ENCODE results near the gene DEGS2. TPM values are rescaled to one million over a fixed set of nuclear protein-coding genes. Genes with fewer than 3 reads are reported as not detected.
"Not testable (repeated sequence)": the region's sequence is repeated elsewhere in the genome, so short reads cannot be mapped to it uniquely, and the experiment has no call there.

The DEGS2 gene
- under 1 TPM; 0.09 to 0.55 (median 0.22) TPM for total RNA-seq
- long read RNA-seq, result 0 reads

- Histone ChIP-seq H3K27ac (no peak within 1 kb of the TSS), H3K4me3 (peak within 1 kb of the TSS; percentile 28 to 45 (median 30)), H3K27me3 (peaks cover 0 to 4% of the 10 kb centered on the region in 2 donors), H3K36me3 (no peaks in the 10 kb centered on the region), H3K9me3 (no peaks in the 10 kb centered on the region), H3K4me1 (peaks cover 0 to 17% (median 0%) of the 10 kb centered on the region in 4 donors)
- peak in 2 of 3 donors; percentile 57 to 60 for DNase-seq
- no CpG with 5 or more reads among the region's 94 CpGs for WGBS (ENCODE audit: insufficient coverage, low coverage, low lambda C conversion rate, missing lambda C conversion rate)
- TF ChIP-seq, protein P1, sequence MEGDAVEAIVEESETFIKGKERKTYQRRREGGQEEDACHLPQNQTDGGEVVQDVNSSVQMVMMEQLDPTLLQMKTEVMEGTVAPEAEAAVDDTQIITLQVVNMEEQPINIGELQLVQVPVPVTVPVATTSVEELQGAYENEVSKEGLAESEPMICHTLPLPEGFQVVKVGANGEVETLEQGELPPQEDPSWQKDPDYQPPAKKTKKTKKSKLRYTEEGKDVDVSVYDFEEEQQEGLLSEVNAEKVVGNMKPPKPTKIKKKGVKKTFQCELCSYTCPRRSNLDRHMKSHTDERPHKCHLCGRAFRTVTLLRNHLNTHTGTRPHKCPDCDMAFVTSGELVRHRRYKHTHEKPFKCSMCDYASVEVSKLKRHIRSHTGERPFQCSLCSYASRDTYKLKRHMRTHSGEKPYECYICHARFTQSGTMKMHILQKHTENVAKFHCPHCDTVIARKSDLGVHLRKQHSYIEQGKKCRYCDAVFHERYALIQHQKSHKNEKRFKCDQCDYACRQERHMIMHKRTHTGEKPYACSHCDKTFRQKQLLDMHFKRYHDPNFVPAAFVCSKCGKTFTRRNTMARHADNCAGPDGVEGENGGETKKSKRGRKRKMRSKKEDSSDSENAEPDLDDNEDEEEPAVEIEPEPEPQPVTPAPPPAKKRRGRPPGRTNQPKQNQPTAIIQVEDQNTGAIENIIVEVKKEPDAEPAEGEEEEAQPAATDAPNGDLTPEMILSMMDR (IDR thresholded peaks at IDR 0.05), result no peak
- TF ChIP-seq POLR2A (IDR thresholded peaks at IDR 0.05), result no peak
- peak; percentile 66 to 76 (median 72) for ATAC-seq
- intact Hi-C loops (cut with DNase I), result no loop called here
Measured at GRCh38 chr14:100159094-100159864, at the start of gene DEGS2. Gene DEGS2 (minus strand): TSS chr14:100159645. CDS start chr14:100159587, 58 bp downstream.

DNA sequence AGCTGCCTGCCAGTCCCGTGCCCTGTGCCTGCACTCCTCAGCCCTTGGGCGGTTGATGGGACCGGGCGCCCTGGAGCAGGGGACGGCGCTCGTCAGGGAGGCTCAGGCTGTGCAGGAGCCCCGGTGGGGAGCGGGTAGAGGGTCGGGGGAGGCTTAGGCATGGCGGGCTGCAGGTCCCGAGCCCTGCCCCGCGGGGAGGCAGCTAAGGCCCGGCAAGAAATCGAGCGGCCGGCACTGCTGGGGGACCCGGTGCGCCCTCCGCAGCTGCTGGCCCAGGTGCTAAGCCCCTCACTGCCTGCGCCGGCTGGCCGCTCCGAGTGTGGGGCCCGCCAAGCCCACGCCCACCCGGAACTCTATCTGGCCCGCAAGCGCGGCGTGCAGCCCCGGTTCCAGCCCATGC is 48.7 kb upstream of the DEGS2 start:
- H3K27me3 ChIP-seq; ATAC-seq; intact Hi-C loops (cut with DNase I); H3K27ac ChIP-seq; H3K9me3 ChIP-seq; H3K36me3 ChIP-seq; H3K4me3 ChIP-seq; DNase-seq: not testable (repeated sequence)
- WGBS (ENCODE audit: insufficient coverage, low coverage, low lambda C conversion rate, missing lambda C conversion rate), result no CpG with 5 or more reads among the region's 33 CpGs
- H3K4me1 ChIP-seq, result peaks cover 0 to 19% (median 6%) of the 10 kb centered on the region in 4 donors

- H3K9me3 ChIP-seq; H3K27ac ChIP-seq; intact Hi-C loops (cut with DNase I); H3K36me3 ChIP-seq; DNase-seq; ATAC-seq; H3K4me3 ChIP-seq; H3K27me3 ChIP-seq: not testable (repeated sequence)
- H3K4me1 ChIP-seq, result peaks cover 0 to 18% (median 6%) of the 10 kb centered on the region in 4 donors
- 83% methylated on average over 10 of the region's 10 CpGs for WGBS (ENCODE audit: insufficient coverage, low coverage, low lambda C conversion rate, missing lambda C conversion rate)
Measured at GRCh38 chr14:100207588-100207987, 48.1 kb upstream of the DEGS2 start.

GRCh38 chr14:100204835-100205167 is 45.4 kb upstream of the DEGS2 start:
- peak overlapping the region in 2 of 3 donors; percentile 53 to 88 for H3K27ac ChIP-seq
- DNase-seq; H3K4me3 ChIP-seq; H3K36me3 ChIP-seq; H3K27me3 ChIP-seq; H3K9me3 ChIP-seq; ATAC-seq; intact Hi-C loops (cut with DNase I): not testable (repeated sequence)
- WGBS (ENCODE audit: insufficient coverage, low coverage, low lambda C conversion rate, missing lambda C conversion rate), result 73% methylated on average over 7 of the region's 7 CpGs
- peaks cover 0 to 18% (median 6%) of the 10 kb centered on the region in 4 donors for H3K4me1 ChIP-seq

GRCh38 chr14:100203962-100204834 is 44.8 kb upstream of the DEGS2 start:
- H3K36me3 ChIP-seq, result no peaks in the 10 kb centered on the region
- peaks cover 0 to 18% (median 6%) of the 10 kb centered on the region in 4 donors for H3K4me1 ChIP-seq
- H3K27ac ChIP-seq, result peak overlapping the region in 2 of 3 donors; percentile 53 to 88
- ATAC-seq (peak; percentile 93 to 96 (median 94)), DNase-seq (peak in 1 of 3 donors; percentile 73)
- no peaks in the 10 kb centered on the region for H3K27me3 ChIP-seq
- 18% methylated on average over 4 of the region's 4 CpGs for WGBS (ENCODE audit: insufficient coverage, low coverage, low lambda C conversion rate, missing lambda C conversion rate)
- intact Hi-C loops (cut with DNase I), result no loop called here
- H3K4me3 ChIP-seq, result no peak overlapping the region
- TF ChIP-seq POLR2A (IDR thresholded peaks at IDR 0.05), result peak; percentile 23
- TF ChIP-seq, protein P1 (IDR thresholded peaks at IDR 0.05), result no peak
- no peaks in the 10 kb centered on the region for H3K9me3 ChIP-seq

Data from right lobe of liver (tissue), 6 donors.